Effector memory CD8-positive, alpha-beta T cell (primary cell): ENCODE results near the gene ZBTB11.
"Not testable (repeated sequence)": the region's sequence is repeated elsewhere in the genome, so short reads cannot be mapped to it uniquely, and the experiment has no call there.

Source experiments
- ATAC-seq: fragments of 150-1000 bp; cut with Tn5 transposase; replicated peaks from 2 replicates; pipeline ENCODE4 v1.10.0; 2021; ENCODE audit warnings: mild to moderate bottlenecking, moderate library complexity
- DNase-seq, 3 experiments: peaks; one replicate each; pipeline ENCODE4 v3.0.0; 2021
- H3K27ac Mint-ChIP-seq, 2 donors: one replicate each; pipeline ENCODE4 v1.8.0; 2022; ENCODE audit warnings: mild to moderate bottlenecking in 2 of 2, mixed read lengths in 2 of 2, moderate library complexity in 2 of 2
- H3K27me3 Mint-ChIP-seq, 2 donors: one replicate each; pipeline ENCODE4 v1.8.0; 2022; ENCODE audit warnings: mixed read lengths in 2 of 2
- H3K36me3 Mint-ChIP-seq: one replicate; pipeline ENCODE4 v1.8.0; 2022; ENCODE audit warnings: mild to moderate bottlenecking, moderate library complexity, mixed read lengths; ENCODE audit not compliant: insufficient read depth
- H3K4me1 Mint-ChIP-seq, 2 donors: one replicate each; pipeline ENCODE4 v1.8.0; 2022; ENCODE audit warnings: low read depth in 2 of 2, mixed read lengths in 2 of 2
- H3K4me3 Mint-ChIP-seq, 2 donors: one replicate each; pipeline ENCODE4 v1.8.0; 2022; ENCODE audit warnings: mild to moderate bottlenecking in 2 of 2, mixed read lengths in 2 of 2, moderate library complexity in 2 of 2
- H3K9me3 Mint-ChIP-seq, 2 donors: one replicate each; pipeline ENCODE4 v1.8.0; 2022; ENCODE audit warnings: mixed read lengths in 2 of 2
- total RNA-seq, 9 experiments: gene quantifications; one replicate each; lab custom pipeline; 2026; lab: John Stamatoyannopoulos, UW

Gene ZBTB11, protein sequence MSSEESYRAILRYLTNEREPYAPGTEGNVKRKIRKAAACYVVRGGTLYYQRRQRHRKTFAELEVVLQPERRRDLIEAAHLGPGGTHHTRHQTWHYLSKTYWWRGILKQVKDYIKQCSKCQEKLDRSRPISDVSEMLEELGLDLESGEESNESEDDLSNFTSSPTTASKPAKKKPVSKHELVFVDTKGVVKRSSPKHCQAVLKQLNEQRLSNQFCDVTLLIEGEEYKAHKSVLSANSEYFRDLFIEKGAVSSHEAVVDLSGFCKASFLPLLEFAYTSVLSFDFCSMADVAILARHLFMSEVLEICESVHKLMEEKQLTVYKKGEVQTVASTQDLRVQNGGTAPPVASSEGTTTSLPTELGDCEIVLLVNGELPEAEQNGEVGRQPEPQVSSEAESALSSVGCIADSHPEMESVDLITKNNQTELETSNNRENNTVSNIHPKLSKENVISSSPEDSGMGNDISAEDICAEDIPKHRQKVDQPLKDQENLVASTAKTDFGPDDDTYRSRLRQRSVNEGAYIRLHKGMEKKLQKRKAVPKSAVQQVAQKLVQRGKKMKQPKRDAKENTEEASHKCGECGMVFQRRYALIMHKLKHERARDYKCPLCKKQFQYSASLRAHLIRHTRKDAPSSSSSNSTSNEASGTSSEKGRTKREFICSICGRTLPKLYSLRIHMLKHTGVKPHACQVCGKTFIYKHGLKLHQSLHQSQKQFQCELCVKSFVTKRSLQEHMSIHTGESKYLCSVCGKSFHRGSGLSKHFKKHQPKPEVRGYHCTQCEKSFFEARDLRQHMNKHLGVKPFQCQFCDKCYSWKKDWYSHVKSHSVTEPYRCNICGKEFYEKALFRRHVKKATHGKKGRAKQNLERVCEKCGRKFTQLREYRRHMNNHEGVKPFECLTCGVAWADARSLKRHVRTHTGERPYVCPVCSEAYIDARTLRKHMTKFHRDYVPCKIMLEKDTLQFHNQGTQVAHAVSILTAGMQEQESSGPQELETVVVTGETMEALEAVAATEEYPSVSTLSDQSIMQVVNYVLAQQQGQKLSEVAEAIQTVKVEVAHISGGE
- 100 to 218 (median 153) reads per million in 9 experiments for total RNA-seq

DNA sequence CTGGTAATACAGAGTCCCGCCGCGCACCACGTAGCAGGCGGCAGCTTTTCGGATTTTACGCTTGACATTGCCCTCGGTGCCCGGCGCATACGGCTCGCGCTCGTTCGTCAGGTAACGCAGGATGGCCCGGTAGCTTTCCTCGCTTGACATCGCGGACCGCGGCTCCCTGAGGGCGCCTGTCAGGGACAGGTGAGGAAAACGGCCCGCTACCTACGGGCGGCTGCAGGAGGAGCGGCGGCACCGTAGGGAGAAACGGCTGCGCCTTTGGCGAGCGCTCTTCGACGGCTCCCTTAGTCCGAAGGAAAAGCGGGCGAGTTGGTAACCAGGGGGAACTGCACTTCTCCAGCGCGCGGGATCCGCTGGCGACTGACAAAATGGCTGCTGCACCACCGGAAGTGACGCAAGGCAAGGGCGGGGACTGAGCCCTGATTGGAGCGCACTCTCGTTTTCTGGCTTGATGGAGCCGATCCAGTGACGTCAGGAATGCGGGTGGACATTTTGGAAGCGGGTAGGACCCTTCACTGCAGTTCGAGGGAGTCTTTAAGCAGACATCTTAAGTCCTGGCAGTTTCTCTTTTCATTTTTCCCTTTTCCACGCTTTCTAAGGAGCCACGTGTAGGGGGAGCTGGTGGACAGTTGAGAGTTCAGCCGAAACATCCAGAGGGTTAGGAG lies at the start of gene ZBTB11:
Gene ZBTB11 (minus strand): TSS at position 368 of the 671 bp plus-strand sequence. CDS start 218 bp downstream, at position 150.
- DNase-seq (peak; percentile 99 to 100 (median 100)), ATAC-seq (peak; percentile 68)
- Mint-ChIP-seq H3K27me3 (no peaks in the 10 kb centered on the region), H3K4me3 (peak within 1 kb of the TSS; percentile 94 to 99), H3K36me3 (peaks cover 69% of the 10 kb centered on the region), H3K4me1 (peaks cover 27 to 50% of the 10 kb centered on the region in 2 donors), H3K9me3 (no peaks in the 10 kb centered on the region), H3K27ac (peak within 1 kb of the TSS; percentile 98 to 99)

DNA sequence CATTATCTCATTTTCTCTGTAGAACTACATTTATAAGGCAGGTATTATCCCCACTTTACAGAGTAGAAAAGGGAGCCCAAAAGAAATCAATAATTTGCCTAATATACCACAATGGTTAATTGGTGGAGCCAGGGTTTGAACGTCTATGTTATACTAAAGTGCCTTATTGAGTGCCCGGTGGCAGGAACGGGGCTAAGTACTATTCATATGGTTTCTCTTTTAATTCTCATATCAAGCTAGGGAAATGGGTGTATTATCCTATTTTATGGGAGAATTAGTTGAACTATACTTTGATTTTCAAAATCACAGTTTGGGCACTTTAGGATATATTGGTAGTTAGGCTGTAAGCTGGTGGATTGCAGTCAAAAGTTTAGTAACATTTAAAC lies 49.0 kb upstream of the ZBTB11 start:
- peak overlapping the region; percentile 91 to 94 for H3K27ac Mint-ChIP-seq
- H3K4me1 Mint-ChIP-seq, result peaks cover 18 to 31% of the 10 kb centered on the region in 2 donors
- H3K36me3 Mint-ChIP-seq, result peaks cover 47% of the 10 kb centered on the region
- no peaks in the 10 kb centered on the region for H3K27me3 Mint-ChIP-seq
- no peak for ATAC-seq
- peak overlapping the region; percentile 96 to 99 for H3K4me3 Mint-ChIP-seq
- no peaks in the 10 kb centered on the region for H3K9me3 Mint-ChIP-seq
- DNase-seq, result no peak

DNA sequence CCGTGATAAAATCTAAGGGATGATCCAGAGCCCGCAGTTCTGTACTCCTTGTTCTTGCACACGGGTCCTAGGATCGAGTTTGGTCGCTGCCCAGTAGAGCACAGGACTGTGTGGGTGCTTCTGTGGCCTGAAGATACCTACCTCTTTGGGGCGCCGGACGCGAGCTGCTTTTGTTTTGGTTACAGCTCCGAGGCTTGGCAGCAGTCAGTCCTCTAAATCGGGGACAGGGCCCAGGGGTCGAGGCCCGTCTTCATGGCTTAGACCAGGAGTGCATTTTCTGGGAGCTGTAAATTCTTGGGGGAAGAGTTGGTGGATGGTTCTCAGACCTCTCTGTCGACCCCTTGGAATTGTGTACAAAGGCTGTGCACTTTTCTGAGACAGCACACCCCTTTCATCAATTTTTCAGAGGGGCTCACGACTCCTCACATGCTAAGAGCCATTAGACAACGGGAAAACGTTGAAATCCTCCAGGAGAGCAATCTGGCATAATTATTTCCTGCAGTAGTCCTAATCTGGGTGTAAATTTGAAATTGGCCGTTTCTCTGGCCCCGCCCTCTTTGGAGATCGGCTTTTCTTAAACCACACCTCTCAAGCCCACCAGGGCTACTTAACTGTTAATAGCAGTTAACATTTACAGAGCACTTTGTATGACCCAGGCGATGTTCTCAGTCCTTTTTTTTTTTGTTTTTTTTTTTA lies 48.4 kb upstream of the ZBTB11 start:
- H3K27me3 Mint-ChIP-seq, result no peaks in the 10 kb centered on the region
- H3K36me3 Mint-ChIP-seq, result peaks cover 43% of the 10 kb centered on the region
- H3K27ac Mint-ChIP-seq, result peak overlapping the region; percentile 91 to 94
- peak overlapping the region; percentile 96 to 99 for H3K4me3 Mint-ChIP-seq
- peaks cover 21 to 34% of the 10 kb centered on the region in 2 donors for H3K4me1 Mint-ChIP-seq
- peak; percentile 25 for ATAC-seq
- no peaks in the 10 kb centered on the region for H3K9me3 Mint-ChIP-seq
- peak; percentile 9 to 21 (median 10) for DNase-seq

DNA sequence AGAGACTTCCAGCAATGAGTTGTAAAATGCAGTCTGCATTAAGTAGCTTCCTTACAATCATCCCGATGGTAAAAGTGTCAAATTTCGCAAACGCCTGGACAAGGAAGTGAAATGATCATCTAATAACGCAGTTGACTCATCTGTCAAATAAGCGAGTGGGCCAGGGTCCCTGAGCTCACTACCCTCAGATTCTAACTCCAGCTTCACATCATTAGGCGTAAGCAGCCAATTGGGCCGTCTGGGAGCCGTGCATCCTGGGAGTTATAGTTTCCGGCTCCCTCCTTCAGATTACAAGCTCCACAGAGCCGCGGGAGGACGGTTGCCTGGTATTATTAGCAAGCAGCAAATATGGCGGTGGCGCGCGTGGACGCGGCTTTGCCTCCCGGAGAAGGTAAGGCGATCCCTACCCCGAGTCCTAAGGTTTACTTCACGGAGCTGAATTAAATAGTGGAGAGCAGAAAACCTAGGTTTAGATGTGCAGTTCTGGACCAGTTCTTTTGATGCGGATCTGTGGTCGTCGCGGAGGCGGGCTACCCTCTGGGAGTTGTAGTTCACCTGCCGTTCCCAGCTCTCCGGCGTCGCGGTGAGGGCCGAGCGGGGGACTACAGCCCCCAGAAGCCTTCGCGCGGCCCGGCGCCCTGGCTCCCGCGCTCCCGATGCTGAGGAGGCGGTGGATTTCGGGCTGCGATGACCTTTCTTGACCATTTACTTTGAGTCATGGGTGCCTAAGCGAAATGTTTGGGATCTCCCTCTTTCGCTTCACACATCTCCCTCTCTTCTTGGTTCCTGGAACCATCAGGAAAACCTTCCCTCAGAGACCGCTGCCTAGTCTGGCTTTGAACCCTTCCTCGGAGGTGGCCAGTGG lies 47.6 kb upstream of the ZBTB11 start, which contains the start of gene CEP97:
Gene CEP97 (plus strand): TSS at position 286 of the 865 bp plus-strand sequence. CDS start 63 bp downstream, at position 349.
- Mint-ChIP-seq H3K9me3 (no peaks in the 10 kb centered on the region), H3K27ac (peak within 1 kb of the TSS; percentile 91 to 94), H3K4me3 (peak within 1 kb of the TSS; percentile 96 to 99), H3K27me3 (no peaks in the 10 kb centered on the region), H3K36me3 (peaks cover 35% of the 10 kb centered on the region), H3K4me1 (peaks cover 21 to 34% of the 10 kb centered on the region in 2 donors)
- peak; percentile 94 for ATAC-seq
- peak; percentile 77 to 87 (median 78) for DNase-seq

DNA sequence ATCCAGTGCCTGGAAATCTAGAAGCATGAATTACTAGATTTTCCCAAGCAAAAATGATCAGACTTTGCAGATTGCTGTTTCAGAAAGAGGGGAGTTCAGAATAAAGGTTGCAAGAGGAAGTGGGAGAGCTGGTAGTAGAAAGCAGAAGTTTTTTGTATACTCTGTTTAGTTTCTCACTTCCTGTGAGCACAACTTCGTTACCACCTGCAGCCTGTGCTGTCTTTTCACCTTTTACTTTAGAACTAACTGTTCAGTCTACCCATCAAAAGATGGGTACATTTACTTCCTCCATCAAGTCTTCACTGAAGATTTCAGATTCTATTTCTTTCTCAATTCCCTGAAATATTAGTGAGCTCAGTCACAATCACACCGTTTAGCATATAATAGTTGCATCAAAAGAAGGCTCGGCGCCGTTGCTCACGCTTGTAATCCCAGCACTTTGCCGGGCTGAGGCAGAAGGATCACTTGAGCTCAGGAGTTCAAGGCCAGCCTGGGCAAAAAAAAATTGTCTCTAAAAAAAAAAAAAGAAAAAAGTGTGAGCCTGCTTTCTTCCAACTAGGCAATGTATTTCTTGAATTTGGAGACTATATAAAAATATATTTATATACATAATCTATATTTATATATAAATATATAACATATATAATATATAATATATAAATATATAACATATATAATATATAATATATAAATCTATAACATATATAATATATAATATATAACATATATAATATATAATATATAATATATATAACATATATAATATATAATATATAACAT lies 45.7 kb upstream of the ZBTB11 start:
- H3K36me3 Mint-ChIP-seq, result peaks cover 16% of the 10 kb centered on the region
- H3K27me3 Mint-ChIP-seq, result no peaks in the 10 kb centered on the region
- H3K4me3 Mint-ChIP-seq, result peak overlapping the region; percentile 3 to 71
- no peaks in the 10 kb centered on the region for H3K9me3 Mint-ChIP-seq
- DNase-seq (no peak), ATAC-seq (no peak)
- H3K27ac Mint-ChIP-seq, result peak overlapping the region; percentile 72 to 88
- peaks cover 21 to 34% of the 10 kb centered on the region in 2 donors for H3K4me1 Mint-ChIP-seq

DNA sequence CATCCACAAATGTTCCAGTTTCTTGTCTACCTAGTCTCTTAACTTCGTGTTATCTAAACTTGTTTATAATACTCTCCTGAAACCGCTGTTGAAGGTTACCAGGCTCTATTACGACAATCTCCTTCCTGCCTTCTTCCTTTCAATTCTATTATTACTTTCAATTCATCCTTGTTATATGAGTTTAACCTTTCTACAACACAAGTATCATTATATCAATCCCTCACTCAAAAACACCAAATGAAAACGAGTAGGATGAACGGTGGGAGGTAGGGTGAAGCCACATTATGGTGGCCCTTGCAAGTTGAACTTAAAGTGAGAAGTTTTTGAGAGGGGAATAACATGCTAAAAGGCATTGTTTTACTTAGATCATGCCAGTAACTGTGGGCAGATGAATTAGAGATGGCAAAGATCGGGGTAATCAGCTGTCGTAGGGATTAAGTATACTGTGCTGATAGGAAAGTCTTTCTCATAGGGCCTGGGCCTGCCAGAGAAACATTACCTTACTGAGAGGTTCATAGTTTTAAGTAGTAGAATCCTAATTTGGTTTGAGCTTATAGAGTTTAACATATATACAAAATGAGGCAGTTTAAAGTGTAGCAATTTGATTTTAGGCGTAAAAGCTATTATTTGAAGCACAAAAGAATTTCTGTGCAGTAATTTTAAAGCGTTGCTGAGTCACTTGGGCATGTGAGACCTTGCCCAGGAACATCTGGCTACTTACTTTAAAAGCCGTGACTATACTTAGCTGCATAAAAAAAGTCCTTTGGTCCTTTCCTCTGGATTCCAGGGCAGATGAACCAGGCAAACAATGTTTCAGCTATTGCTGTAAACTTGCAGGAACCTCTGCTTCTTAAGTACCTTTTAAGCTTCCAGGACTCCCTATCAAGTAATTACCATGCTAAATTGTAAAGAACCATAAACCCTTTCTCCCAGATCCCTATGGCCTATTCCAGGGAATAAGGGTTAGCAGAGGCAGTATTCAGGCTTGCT lies 44.2 kb upstream of the ZBTB11 start:
- peak overlapping the region; percentile 4 to 5 for H3K4me3 Mint-ChIP-seq
- no peaks in the 10 kb centered on the region for H3K9me3 Mint-ChIP-seq
- ATAC-seq (no peak), DNase-seq (no peak)
- peak overlapping the region; percentile 72 to 88 for H3K27ac Mint-ChIP-seq
- peaks cover 21 to 34% of the 10 kb centered on the region in 2 donors for H3K4me1 Mint-ChIP-seq
- no peaks in the 10 kb centered on the region for H3K27me3 Mint-ChIP-seq
- peaks cover 15% of the 10 kb centered on the region for H3K36me3 Mint-ChIP-seq

DNA sequence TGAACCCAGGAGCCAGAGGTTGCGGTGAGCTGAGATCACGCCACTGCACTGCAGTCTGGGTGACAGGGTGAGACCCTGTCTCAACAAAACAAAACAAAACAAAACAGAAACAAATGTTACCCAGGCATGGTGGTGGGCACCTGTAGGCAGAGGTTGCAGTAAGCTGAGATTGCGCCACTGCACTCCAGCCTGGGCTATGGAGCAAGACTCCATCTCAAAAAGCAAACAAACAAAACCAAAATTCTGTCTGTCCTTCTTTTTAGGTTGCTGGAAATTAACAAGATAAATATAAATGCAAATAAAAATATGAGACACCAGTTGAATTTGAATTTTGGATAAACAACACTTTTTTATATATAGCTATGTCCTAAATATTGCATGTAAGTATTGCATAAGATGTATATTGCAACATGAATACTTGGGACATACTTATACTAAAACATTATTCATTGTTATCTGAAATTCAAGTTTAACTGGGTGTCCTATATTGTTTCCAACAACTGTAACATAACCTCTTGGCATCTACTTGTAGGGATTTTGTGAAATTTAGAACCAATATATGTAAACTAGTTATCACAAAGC lies 42.8 kb upstream of the ZBTB11 start:
- Mint-ChIP-seq H3K9me3 (no peaks in the 10 kb centered on the region), H3K27ac (no peak overlapping the region), H3K36me3 (peaks cover 6% of the 10 kb centered on the region), H3K27me3 (no peaks in the 10 kb centered on the region), H3K4me3 (no peak overlapping the region), H3K4me1 (peaks cover 18 to 27% of the 10 kb centered on the region in 2 donors)
- ATAC-seq (no peak), DNase-seq (no peak)

DNA sequence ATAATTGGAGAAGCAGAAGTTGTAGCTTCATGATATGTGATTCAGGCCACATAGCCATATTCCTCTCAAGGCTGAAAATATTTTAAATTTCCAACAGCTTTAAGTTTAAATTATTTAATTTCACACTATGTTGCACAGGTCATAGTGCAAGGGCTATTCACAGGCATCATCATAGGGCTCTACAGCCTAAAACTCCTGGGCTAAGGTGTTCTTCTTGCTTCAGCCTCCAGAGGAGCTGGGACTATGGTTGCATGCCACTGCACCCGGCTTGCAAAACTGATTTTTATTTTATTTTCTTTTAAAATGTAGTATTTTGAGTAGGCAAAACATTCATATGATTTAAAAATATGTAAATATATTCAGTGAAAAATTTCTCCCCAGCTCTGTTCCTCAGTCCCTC lies 41.5 kb upstream of the ZBTB11 start:
- Mint-ChIP-seq H3K27ac (no peak overlapping the region), H3K4me1 (peaks cover 14 to 20% of the 10 kb centered on the region in 2 donors), H3K36me3 (peaks cover 3% of the 10 kb centered on the region), H3K4me3 (no peak overlapping the region), H3K27me3 (no peaks in the 10 kb centered on the region), H3K9me3 (no peaks in the 10 kb centered on the region)
- no peak for ATAC-seq
- DNase-seq, result no peak

DNA sequence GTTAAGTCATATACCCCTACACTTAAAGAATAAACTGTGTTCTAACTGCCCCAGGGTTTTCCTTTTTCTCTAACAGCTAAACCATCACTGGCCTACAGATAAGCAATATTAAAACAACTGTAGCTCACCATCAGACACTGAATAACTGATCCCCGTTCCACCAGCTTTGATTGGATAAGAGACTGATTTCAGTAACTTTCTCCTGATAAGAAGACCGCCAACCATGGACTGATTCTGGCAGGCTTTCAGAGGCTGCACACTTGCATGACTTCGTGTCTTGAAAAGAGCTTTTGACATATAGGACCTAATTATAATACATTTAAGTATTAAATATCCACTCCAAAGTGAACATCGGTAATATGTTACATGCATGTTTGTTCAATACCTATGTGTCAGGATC lies 32.2 kb upstream of the ZBTB11 start:
- no peaks in the 10 kb centered on the region for H3K4me1 Mint-ChIP-seq
- no peak for ATAC-seq
- no peaks in the 10 kb centered on the region for H3K36me3 Mint-ChIP-seq
- no peak overlapping the region for H3K27ac Mint-ChIP-seq
- H3K9me3 Mint-ChIP-seq, result no peaks in the 10 kb centered on the region
- H3K4me3 Mint-ChIP-seq, result no peak overlapping the region
- DNase-seq, result no peak
- no peaks in the 10 kb centered on the region for H3K27me3 Mint-ChIP-seq

DNA sequence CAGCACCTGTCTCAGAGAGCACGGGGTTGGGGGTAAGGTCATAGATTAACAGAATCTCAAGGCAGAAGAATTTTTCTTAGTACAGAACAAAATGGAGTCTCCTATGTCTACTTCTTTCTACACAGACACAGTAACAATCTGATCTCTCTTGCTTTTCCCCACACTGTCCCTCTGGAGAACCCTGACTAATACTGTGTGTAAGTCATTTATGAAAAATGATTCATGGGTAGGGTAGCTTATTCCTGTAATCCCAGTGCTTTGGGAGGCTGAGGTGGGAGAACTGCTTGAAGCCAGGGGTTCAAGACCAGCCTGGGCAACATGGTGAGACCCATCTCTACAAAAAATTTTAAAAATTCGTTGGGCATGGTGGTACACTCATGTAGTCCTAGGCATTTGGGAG lies 27.7 kb upstream of the ZBTB11 start:
- not testable (repeated sequence) for H3K9me3 Mint-ChIP-seq, H3K36me3 Mint-ChIP-seq, ATAC-seq, H3K4me1 Mint-ChIP-seq, DNase-seq, H3K27me3 Mint-ChIP-seq, H3K4me3 Mint-ChIP-seq, H3K27ac Mint-ChIP-seq
